Measurements from ENCODE around the gene CRYBB3. TPM values are rescaled to one million over a fixed set of nuclear protein-coding genes. Genes with fewer than 3 reads are reported as not detected.

CRYBB3 gene
- total RNA-seq, 1 donor from 2014 or later = not detected

GRCh38 chr22:25205847-25206246, 6.2 kb downstream of the CRYBB3 start:
- Histone ChIP-seq H3K9me3 (replicated peaks) (no peaks in the 10 kb centered on the region), H3K4me3 (no peak overlapping the region), H3K4me1 (no peaks in the 10 kb centered on the region), H3K27me3 (ENCODE audit: low read depth) (no peaks in the 10 kb centered on the region), H3K27ac (replicated peaks) (no peak overlapping the region), H3K36me3 (no peaks in the 10 kb centered on the region)
- intact Hi-C loops (cut with micrococcal nuclease) = no loop called here
- TF ChIP-seq, protein P1, sequence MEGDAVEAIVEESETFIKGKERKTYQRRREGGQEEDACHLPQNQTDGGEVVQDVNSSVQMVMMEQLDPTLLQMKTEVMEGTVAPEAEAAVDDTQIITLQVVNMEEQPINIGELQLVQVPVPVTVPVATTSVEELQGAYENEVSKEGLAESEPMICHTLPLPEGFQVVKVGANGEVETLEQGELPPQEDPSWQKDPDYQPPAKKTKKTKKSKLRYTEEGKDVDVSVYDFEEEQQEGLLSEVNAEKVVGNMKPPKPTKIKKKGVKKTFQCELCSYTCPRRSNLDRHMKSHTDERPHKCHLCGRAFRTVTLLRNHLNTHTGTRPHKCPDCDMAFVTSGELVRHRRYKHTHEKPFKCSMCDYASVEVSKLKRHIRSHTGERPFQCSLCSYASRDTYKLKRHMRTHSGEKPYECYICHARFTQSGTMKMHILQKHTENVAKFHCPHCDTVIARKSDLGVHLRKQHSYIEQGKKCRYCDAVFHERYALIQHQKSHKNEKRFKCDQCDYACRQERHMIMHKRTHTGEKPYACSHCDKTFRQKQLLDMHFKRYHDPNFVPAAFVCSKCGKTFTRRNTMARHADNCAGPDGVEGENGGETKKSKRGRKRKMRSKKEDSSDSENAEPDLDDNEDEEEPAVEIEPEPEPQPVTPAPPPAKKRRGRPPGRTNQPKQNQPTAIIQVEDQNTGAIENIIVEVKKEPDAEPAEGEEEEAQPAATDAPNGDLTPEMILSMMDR (IDR thresholded peaks at IDR 0.05; ENCODE audit: borderline replicate concordance) = no peak
- no peak for DNase-seq

DNA sequence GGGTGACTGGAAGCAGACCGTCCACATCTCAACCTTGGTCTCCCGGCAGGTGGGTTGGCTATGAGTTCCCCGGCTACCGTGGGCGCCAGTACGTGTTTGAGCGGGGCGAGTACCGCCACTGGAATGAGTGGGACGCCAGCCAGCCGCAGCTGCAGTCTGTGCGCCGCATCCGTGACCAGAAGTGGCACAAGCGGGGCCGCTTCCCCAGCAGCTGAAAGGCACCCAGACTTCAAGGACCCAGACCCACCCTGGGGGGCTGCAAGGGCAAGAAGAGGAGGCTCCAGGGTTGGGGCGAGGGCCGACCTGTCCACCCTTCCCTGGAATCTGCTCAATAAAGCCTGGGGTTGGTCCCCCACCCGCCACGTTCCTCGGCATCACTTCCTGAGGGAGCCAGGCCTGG, 7.3 kb downstream of the CRYBB3 start:
- intact Hi-C loops (cut with micrococcal nuclease) = no loop called here
- no peaks in the 10 kb centered on the region for H3K36me3 ChIP-seq
- no peaks in the 10 kb centered on the region for H3K27me3 ChIP-seq (ENCODE audit: low read depth)
- H3K4me3 ChIP-seq = no peak overlapping the region
- H3K4me1 ChIP-seq = no peaks in the 10 kb centered on the region
- no peaks in the 10 kb centered on the region for H3K9me3 ChIP-seq (replicated peaks)
- no peak overlapping the region for H3K27ac ChIP-seq (replicated peaks)
- TF ChIP-seq, protein P1 (IDR thresholded peaks at IDR 0.05; ENCODE audit: borderline replicate concordance) = no peak
- DNase-seq = no peak

GRCh38 chr22:25207553-25208157, 8.0 kb downstream of the CRYBB3 start:
- H3K4me3 ChIP-seq = no peak overlapping the region
- H3K27me3 ChIP-seq (ENCODE audit: low read depth) = no peaks in the 10 kb centered on the region
- no peaks in the 10 kb centered on the region for H3K36me3 ChIP-seq
- TF ChIP-seq, protein P1 (IDR thresholded peaks at IDR 0.05; ENCODE audit: borderline replicate concordance) = no peak
- no peaks in the 10 kb centered on the region for H3K4me1 ChIP-seq
- H3K27ac ChIP-seq (replicated peaks) = no peak overlapping the region
- DNase-seq = no peak
- peaks cover 4% of the 10 kb centered on the region for H3K9me3 ChIP-seq (replicated peaks)
- intact Hi-C loops (cut with micrococcal nuclease) = no loop called here

GRCh38 chr22:25208328-25208727, 8.7 kb downstream of the CRYBB3 start:
- DNase-seq = no peak
- intact Hi-C loops (cut with micrococcal nuclease) = no loop called here
- Histone ChIP-seq H3K27ac (replicated peaks) (no peak overlapping the region), H3K9me3 (replicated peaks) (peaks cover 11% of the 10 kb centered on the region), H3K36me3 (no peaks in the 10 kb centered on the region), H3K4me1 (no peaks in the 10 kb centered on the region), H3K4me3 (no peak overlapping the region), H3K27me3 (ENCODE audit: low read depth) (peaks cover 2% of the 10 kb centered on the region)
- TF ChIP-seq, protein P1 (IDR thresholded peaks at IDR 0.05; ENCODE audit: borderline replicate concordance) = no peak

DNA sequence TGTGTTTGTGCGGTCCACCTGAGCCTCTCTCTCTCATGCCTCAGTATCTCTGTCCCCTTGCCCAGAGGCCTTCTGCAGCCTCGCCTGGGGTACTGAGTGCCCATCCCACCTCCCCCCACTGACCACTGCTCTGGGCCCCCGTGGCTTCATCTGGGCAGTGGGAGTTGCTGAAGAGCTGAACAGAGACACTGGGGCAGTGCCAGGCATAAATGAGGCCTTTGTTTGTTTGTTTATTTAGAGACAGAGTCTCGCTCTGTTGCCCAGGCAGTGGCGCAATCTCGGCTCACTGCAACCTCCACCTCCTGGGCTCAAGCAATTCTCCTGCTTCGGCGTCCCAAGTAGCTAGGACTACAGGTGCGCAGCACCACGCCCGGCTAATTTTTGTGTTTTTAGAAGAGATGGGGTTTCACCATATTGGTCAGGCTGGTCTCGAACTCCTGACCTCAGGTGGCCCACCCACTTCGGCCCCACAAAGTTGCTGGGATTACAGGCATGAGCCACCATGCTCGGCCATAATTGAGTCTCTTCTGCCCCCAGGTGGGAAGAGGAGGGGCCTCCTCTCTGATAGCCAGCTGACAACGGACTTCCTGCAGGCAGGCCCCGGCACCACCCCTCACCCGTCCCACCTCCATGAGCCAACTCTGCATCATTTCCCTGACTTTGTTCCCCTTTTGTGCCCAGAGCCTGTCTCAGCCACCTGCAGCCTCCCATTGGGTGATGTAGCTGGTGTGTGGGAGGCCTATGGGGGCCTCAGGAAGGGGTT, 9.3 kb downstream of the CRYBB3 start:
- H3K36me3 ChIP-seq = no peaks in the 10 kb centered on the region
- no peak for DNase-seq
- intact Hi-C loops (cut with micrococcal nuclease) = no loop called here

More for the DNA sequence above, 9.3 kb downstream of the CRYBB3 start:
- H3K9me3 ChIP-seq (replicated peaks) = peaks cover 15% of the 10 kb centered on the region
- no peak overlapping the region for H3K4me3 ChIP-seq
- H3K4me1 ChIP-seq = no peaks in the 10 kb centered on the region
- no peak overlapping the region for H3K27ac ChIP-seq (replicated peaks)
- H3K27me3 ChIP-seq (ENCODE audit: low read depth) = peaks cover 5% of the 10 kb centered on the region
- TF ChIP-seq, protein P1 (IDR thresholded peaks at IDR 0.05; ENCODE audit: borderline replicate concordance) = no peak
